NB4 (cell line): ENCODE results near the gene ZFP62.
A peak's percentile ranks its signal among the peaks of the same experiment; 100 is the strongest.

ENCODE experiments used
- DNase-seq: peaks from one replicate; pipeline ENCODE4 v3.0.0; 2010; ENCODE audit warnings: low read depth
- H3K4me3 ChIP-seq: one replicate; pipeline ENCODE4 v1.5.1; 2011; ENCODE audit warnings: mild to moderate bottlenecking, low read depth, low read length, moderate library complexity
- CTCF ChIP-seq: IDR thresholded peaks from one replicate; pipeline ENCODE4 v1.5.1; 2012; ENCODE audit warnings: low read depth, low read length
- MAX ChIP-seq: IDR thresholded peaks from 2 replicates; pipeline ENCODE4 v1.6.1; 2011; ENCODE audit warnings: low read depth, low read length
- MYC ChIP-seq: IDR thresholded peaks from 2 replicates; pipeline ENCODE4 v1.6.1; 2011; ENCODE audit warnings: low read depth, low read length
- POLR2A ChIP-seq: IDR thresholded peaks from 2 replicates; pipeline ENCODE4 v1.6.1; 2011; ENCODE audit warnings: mild to moderate bottlenecking; ENCODE audit not compliant: insufficient read length; ENCODE audit errors: extremely low read depth

Gene ZFP62

DNA sequence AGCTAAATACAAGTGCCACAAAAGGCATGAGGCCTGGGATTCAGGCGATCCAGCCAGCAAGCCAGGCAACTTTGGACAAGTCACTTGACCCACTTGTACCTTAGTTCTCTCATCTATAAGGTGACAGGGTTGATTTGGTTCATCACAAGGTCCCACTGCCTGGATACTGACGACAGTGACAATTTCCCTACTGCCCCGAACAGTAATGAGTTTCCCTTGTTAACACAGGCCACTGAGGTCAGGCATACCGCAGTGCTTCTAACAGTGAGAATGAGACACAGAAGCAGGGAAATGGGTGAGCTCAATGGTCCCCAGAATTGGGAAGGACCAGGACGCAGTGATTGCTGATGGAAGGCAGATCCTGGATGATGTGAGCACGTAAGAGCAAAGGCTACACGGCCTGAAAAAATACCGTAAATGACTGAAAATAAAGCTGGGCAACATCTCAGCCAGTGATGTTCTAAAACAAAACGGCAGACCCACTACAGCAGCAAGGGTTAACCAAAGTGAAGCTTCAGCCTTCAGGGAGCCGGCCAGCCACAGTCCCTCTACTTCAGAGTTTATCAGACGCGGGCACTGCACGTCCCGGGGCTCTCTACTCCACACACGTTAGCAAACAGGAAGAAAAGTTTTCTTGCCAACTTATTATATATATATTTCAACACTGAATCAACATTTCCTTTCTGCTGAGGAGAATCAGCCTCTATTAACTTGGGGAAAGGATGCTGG, 59.3 kb downstream of the ZFP62 start:
- TF ChIP-seq POLR2A (no peak), MAX (no peak)
- DNase-seq, result no peak
- peak overlapping the region; percentile 79 for H3K4me3 ChIP-seq

GRCh38 chr5:180799902-180800801, 60.9 kb downstream of the ZFP62 start:
- no peak for DNase-seq
- TF ChIP-seq MAX (no peak), CTCF (no peak), POLR2A (no peak), MYC (no peak)
- H3K4me3 ChIP-seq, result no peak overlapping the region

DNA sequence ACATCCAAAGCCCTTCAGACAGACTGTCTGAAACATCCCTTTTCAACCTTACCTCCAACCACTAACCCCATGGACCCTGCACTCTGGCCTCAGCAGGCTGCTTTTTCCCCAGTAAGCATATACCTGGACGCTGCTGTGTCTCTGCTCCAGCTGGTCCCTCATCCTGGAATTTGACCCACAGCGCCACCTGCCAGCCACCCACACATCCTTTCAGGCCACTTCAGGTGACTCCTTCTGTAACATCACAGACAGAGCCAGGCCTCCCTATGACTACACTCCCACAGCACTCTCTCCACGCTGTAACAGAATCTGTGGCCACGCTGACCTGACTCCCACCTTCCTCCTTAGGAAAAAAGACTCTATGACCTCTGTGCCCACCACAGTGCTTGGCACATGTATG, 61.9 kb downstream of the ZFP62 start:
- no peak overlapping the region for H3K4me3 ChIP-seq
- DNase-seq, result no peak
- TF ChIP-seq CTCF (peak; percentile 1), POLR2A (no peak)

- H3K4me3 ChIP-seq, result no peak overlapping the region
- no peak for TF ChIP-seq MAX
- no peak for TF ChIP-seq POLR2A
- no peak for TF ChIP-seq CTCF
- no peak for TF ChIP-seq MYC
- no peak for DNase-seq
These were observed 62.9 kb downstream of the ZFP62 start for GRCh38 chr5:180798193-180798592.
